GM23338 (cell line): ENCODE results near the gene CDKN3. TPM values are rescaled to one million over a fixed set of nuclear protein-coding genes. Genes with fewer than 3 reads are reported as not detected.

Experiments used
- ATAC-seq: fragments of 200-7000 bp; cut with Tn5 transposase; 3 replicates; pipeline ENCODE4 v1.9.1; 2020
- DNase-seq: peaks from one replicate; pipeline ENCODE4 v3.0.0-alpha.2; 2015; ENCODE audit warnings: low spot score
- H2AFZ ChIP-seq: fragments of 200-600 bp; sonication (generic); 2 replicates; pipeline ENCODE4 v1.8.0; 2016; ENCODE audit warnings: antibody characterized with exemption, mild to moderate bottlenecking, moderate library complexity
- H3F3A ChIP-seq: fragments of 200-600 bp; sonication (generic); replicated peaks from 2 replicates; pipeline ENCODE4 v1.8.0; 2017; ENCODE audit warnings: antibody characterized with exemption, mixed run types, low read depth
- H3K27ac ChIP-seq: fragments of 200-600 bp; sonication (generic); 2 replicates; pipeline ENCODE4 v1.6.1; 2016; ENCODE audit warnings: low read depth
- H3K27me3 ChIP-seq: fragments of 200-600 bp; sonication (generic); 2 replicates; pipeline ENCODE4 v1.8.0; 2016; ENCODE audit warnings: mild to moderate bottlenecking, mixed run types, moderate library complexity; ENCODE audit not compliant: insufficient read depth
- H3K36me3 ChIP-seq: fragments of 200-600 bp; sonication (generic); 2 replicates; pipeline ENCODE4 v1.8.0; 2016; ENCODE audit warnings: mild to moderate bottlenecking; ENCODE audit not compliant: insufficient read depth
- H3K4me1 ChIP-seq: fragments of 200-600 bp; sonication (generic); 2 replicates; pipeline ENCODE4 v1.8.0; 2016; ENCODE audit warnings: mild to moderate bottlenecking, moderate library complexity; ENCODE audit not compliant: insufficient read depth
- H3K4me2 ChIP-seq: fragments of 200-600 bp; sonication (generic); 2 replicates; pipeline ENCODE4 v1.7.1; 2017; ENCODE audit warnings: mixed run types
- H3K4me3 ChIP-seq: fragments of 200-600 bp; sonication (generic); 2 replicates; pipeline ENCODE4 v1.6.1; 2016; ENCODE audit warnings: mixed run types
- H3K79me2 ChIP-seq: fragments of 200-600 bp; sonication (generic); replicated peaks from 2 replicates; pipeline ENCODE4 v1.8.0; 2017; ENCODE audit warnings: mild to moderate bottlenecking; ENCODE audit not compliant: insufficient read depth
- H3K9me2 ChIP-seq: fragments of 200-600 bp; sonication (generic); 2 replicates; pipeline ENCODE4 v1.8.0; 2017; ENCODE audit not compliant: insufficient read depth
- H4K20me1 ChIP-seq: fragments of 200-600 bp; sonication (generic); replicated peaks from 2 replicates; pipeline ENCODE4 v1.8.0; 2017; ENCODE audit warnings: mild to moderate bottlenecking; ENCODE audit not compliant: insufficient read depth
- H3K27ac Mint-ChIP-seq: 2 replicates; pipeline ENCODE4 v1.8.0; 2020; ENCODE audit warnings: inconsistent platforms, mild to moderate bottlenecking, moderate library complexity, mixed read lengths
- H3K27me3 Mint-ChIP-seq: 3 replicates; pipeline ENCODE4 v1.8.0; 2022; ENCODE audit warnings: low read depth, mild to moderate bottlenecking, moderate library complexity, mixed read lengths, inconsistent platforms; ENCODE audit not compliant: insufficient read depth, poor library complexity
- H3K36me3 Mint-ChIP-seq: 3 replicates; pipeline ENCODE4 v1.8.0; 2021; ENCODE audit warnings: low read depth, mild to moderate bottlenecking, inconsistent platforms, moderate library complexity, mixed read lengths
- H3K4me1 Mint-ChIP-seq: 3 replicates; pipeline ENCODE4 v1.8.0; 2020; ENCODE audit warnings: mild to moderate bottlenecking, inconsistent platforms, mixed read lengths
- H3K4me3 Mint-ChIP-seq: 3 replicates; pipeline ENCODE4 v1.8.0; 2021; ENCODE audit warnings: moderate library complexity, mild to moderate bottlenecking, inconsistent platforms, mixed read lengths
- H3K9me3 Mint-ChIP-seq: 3 replicates; pipeline ENCODE4 v1.8.0; 2020; ENCODE audit warnings: moderate library complexity, mild to moderate bottlenecking, inconsistent platforms, mixed read lengths
- ETS1 ChIP-seq: IDR thresholded peaks from 2 replicates; pipeline ENCODE4 v1.6.1; 2016; ENCODE audit warnings: antibody characterized with exemption
- EZH2 ChIP-seq: fragments of 200-600 bp; sonication (generic); IDR thresholded peaks from one replicate; pipeline ENCODE4 v1.8.0; 2017; ENCODE audit warnings: antibody characterized with exemption, mild to moderate bottlenecking, low read depth; ENCODE audit not compliant: unreplicated experiment
- JUNB ChIP-seq: IDR thresholded peaks from one replicate; pipeline ENCODE4 v1.6.1; 2016; ENCODE audit warnings: antibody characterized with exemption; ENCODE audit not compliant: unreplicated experiment
- NANOG ChIP-seq: IDR thresholded peaks from 2 replicates; pipeline ENCODE4 v1.6.1; 2016; ENCODE audit warnings: antibody characterized with exemption, borderline replicate concordance
- POLR2AphosphoS5 ChIP-seq: IDR thresholded peaks from 2 replicates; pipeline ENCODE4 v1.6.1; 2016; ENCODE audit warnings: antibody characterized with exemption, low read depth
- REST ChIP-seq: IDR thresholded peaks from one replicate; pipeline ENCODE4 v1.6.1; 2018; ENCODE audit warnings: antibody characterized with exemption; ENCODE audit not compliant: unreplicated experiment
- ZNF114 ChIP-seq: fragments of 250-450 bp; sonication (Bioruptor Pico); IDR thresholded peaks from 2 replicates; pipeline ENCODE4 v1.5.0; 2020; ENCODE audit warnings: mild to moderate bottlenecking, moderate library complexity
- ZNF331 ChIP-seq: fragments of 250-450 bp; sonication (Bioruptor Pico); IDR thresholded peaks from 2 replicates; pipeline ENCODE4 v1.5.0; 2020; ENCODE audit warnings: low read depth, mild to moderate bottlenecking, moderate library complexity
- ZNF462 ChIP-seq: fragments of 250-450 bp; sonication (Bioruptor Pico); IDR thresholded peaks from 2 replicates; pipeline ENCODE4 v1.5.0; 2020; ENCODE audit warnings: mild to moderate bottlenecking, moderate library complexity
- polyA plus RNA-seq: library from polyadenylated mRNA; unstranded; fragments of >200 nt; fragmentation: Nextera tagmentation; extraction: Ambion mirVana; gene quantifications from 2 replicates; pipeline ENCODE4 v1.2.1, GENCODE V29; 2016
- total RNA-seq: library from RNA; depleted of rRNA; stranded (reverse); fragments of >200 nt; shearing (Covaris generic); gene quantifications from 2 replicates; pipeline ENCODE4 v1.2.3, GENCODE V29; 2014

CDKN3 gene
- total and polyA plus RNA-seq, 2 experiments from 2014 or later, result 36.3 to 97.4 TPM

GRCh38 chr14:54447231-54447692 is 50.5 kb downstream of the CDKN3 start (continued):
- TF ChIP-seq EZH2 (no peak), POLR2AphosphoS5 (no peak), JUNB (no peak), ETS1 (no peak)

GRCh38 chr14:54450535-54450934 is 53.7 kb downstream of the CDKN3 start:
- no peaks in the 10 kb centered on the region for H3K36me3 ChIP-seq
- Mint-ChIP-seq H3K27me3 (no peaks in the 10 kb centered on the region), H3K9me3 (no peaks in the 10 kb centered on the region), H3K4me3 (no peak overlapping the region), H3K4me1 (peaks cover 2% of the 10 kb centered on the region; the same call in 2 of the 3 replicates), H3K27ac (no peak overlapping the region), H3K36me3 (no peaks in the 10 kb centered on the region)
- H2AFZ ChIP-seq, result peak overlapping the region; percentile 86; the same call in 1 of the 2 replicates
- no peak for DNase-seq
- H3K9me2 ChIP-seq, result 0 out of 2 replicates have a peak, but pooled peaks cover 6% of the 10 kb centered on the region
- no peak for ATAC-seq
- H3K4me3 ChIP-seq, result no peak overlapping the region
- TF ChIP-seq ZNF331 (CRISPR knock-in tag) (no peak), ZNF114 (no peak), NANOG (no peak), POLR2AphosphoS5 (no peak), EZH2 (no peak), REST (no peak), ZNF462 (CRISPR knock-in tag) (no peak), ETS1 (no peak)
- no peak overlapping the region for H3K4me2 ChIP-seq
- no peaks in the 10 kb centered on the region for H4K20me1 ChIP-seq
- no peaks in the 10 kb centered on the region for H3K27me3 ChIP-seq
- H3K27ac ChIP-seq, result no peak overlapping the region
- H3K79me2 ChIP-seq, result no peaks in the 10 kb centered on the region
- H3F3A ChIP-seq, result no peaks in the 10 kb centered on the region
- H3K4me1 ChIP-seq, result no peaks in the 10 kb centered on the region
